ENCODE results near the gene NEK7.
A peak's percentile ranks its signal among the peaks of the same experiment; 100 is the strongest.

The NEK7 gene

DNA sequence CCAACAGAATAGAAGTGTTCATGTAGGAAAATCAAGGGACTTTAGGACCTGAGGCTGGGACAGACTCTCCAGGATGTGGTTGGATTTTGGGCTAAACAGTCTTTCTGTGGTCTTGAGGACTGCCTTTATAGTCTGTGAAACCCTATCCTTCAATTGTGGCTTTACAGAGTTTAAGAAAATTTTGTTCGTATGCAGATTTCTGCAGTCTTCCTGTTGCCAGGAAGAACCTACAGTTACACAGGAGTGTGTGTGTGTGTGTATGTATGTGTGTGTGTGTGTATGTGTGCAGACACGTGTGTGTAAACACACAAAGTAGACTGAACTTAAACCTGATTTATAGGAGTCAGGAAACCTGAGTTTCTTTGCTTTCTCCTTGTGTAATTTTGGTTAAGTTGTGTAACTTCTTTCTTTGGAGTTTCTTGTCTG lies 22.8 kb downstream of the NEK7 start:
- DNase-seq (ENCODE audit: low spot score) = no peak
- TF ChIP-seq, protein P1, sequence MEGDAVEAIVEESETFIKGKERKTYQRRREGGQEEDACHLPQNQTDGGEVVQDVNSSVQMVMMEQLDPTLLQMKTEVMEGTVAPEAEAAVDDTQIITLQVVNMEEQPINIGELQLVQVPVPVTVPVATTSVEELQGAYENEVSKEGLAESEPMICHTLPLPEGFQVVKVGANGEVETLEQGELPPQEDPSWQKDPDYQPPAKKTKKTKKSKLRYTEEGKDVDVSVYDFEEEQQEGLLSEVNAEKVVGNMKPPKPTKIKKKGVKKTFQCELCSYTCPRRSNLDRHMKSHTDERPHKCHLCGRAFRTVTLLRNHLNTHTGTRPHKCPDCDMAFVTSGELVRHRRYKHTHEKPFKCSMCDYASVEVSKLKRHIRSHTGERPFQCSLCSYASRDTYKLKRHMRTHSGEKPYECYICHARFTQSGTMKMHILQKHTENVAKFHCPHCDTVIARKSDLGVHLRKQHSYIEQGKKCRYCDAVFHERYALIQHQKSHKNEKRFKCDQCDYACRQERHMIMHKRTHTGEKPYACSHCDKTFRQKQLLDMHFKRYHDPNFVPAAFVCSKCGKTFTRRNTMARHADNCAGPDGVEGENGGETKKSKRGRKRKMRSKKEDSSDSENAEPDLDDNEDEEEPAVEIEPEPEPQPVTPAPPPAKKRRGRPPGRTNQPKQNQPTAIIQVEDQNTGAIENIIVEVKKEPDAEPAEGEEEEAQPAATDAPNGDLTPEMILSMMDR (IDR thresholded peaks at IDR 0.05; ENCODE audit: extremely low read depth, missing control alignments) = no peak

DNA sequence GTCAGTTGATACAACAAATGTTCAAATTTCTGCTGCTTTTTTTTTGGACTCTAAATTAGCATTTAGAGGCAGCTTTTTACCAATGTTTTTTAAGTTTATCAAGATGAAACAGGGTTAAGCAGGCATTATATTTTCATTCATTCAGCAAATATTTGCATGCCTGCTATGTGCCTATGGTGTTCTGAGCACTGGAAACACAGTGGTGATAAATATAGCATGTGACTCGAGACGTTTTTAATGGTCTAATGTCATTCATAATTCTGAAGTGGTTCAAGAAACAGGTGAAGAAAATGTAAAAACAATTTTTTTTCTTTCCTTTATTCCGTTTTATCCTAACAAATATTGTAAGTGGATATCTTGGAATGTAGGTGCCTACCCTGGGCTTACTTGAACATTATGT lies 26.8 kb downstream of the NEK7 start:
- TF ChIP-seq, protein P1 (IDR thresholded peaks at IDR 0.05; ENCODE audit: extremely low read depth, missing control alignments) = no peak

DNA sequence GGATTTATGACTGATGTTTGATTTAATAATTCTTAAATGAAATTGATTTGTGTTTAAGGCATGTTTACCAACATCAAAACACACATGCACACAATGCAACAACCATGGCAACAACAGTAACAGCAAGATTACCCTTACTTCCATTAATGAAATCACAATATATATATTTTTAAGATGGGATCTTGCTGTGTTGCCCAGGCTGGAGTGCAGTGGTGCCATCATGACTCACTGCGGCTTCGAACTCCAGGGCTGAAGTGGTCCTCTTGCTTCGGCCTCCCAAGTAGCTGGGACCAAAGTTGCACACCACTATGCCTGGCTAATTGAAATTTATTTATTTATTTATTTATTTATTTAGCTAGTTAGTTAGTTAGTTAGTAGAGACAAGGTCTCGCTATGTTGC lies 27.7 kb downstream of the NEK7 start:
- no peak for DNase-seq (ENCODE audit: low spot score)
- TF ChIP-seq, protein P1 (IDR thresholded peaks at IDR 0.05; ENCODE audit: extremely low read depth, missing control alignments) = no peak

More for the DNA sequence above, 26.8 kb downstream of the NEK7 start:
- no peak for DNase-seq (ENCODE audit: low spot score)

DNA sequence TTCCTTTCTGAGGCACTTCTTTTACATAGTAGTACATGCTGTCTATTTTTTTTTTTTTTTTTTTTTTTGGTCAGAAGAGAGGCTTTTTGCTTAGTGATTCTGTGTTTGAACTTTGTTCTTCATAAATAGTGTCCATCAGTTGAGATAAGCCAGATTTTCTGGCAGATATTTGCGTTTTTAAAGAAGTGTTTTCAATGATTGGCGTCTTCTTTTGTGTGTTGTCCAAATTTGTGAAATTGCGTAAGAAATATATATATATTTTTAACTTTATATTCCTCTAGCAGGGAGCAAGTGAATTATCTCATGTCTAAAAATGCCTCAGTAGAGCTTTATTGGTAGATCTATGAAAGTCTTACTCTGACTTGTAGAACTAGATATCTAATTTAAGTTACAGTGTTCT lies 28.3 kb downstream of the NEK7 start:
- TF ChIP-seq, protein P1 (IDR thresholded peaks at IDR 0.05; ENCODE audit: extremely low read depth, missing control alignments) = no peak

DNA sequence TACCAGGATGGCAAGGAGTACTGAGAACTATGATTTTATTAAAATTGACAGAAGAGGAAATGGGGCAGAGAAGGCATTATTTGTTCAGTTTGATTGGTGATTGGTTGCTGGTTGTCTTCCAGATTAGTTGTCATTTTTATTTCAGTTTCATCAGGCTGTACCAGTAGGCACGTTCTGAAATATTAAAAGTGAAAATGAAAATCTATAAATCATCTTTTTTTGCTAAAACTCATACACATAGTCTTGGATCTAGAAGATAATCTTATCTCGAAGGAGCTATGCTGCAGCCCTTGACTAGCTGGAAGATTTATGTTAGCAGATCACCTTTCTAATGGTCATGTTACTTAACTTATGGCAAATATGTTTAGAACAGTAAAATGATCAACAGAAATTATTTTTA lies 29.0 kb downstream of the NEK7 start:
- peak; percentile 15 for DNase-seq (ENCODE audit: low spot score)
- TF ChIP-seq, protein P1 (IDR thresholded peaks at IDR 0.05; ENCODE audit: extremely low read depth, missing control alignments) = no peak

More for the DNA sequence above, 28.3 kb downstream of the NEK7 start:
- DNase-seq (ENCODE audit: low spot score) = no peak

DNA sequence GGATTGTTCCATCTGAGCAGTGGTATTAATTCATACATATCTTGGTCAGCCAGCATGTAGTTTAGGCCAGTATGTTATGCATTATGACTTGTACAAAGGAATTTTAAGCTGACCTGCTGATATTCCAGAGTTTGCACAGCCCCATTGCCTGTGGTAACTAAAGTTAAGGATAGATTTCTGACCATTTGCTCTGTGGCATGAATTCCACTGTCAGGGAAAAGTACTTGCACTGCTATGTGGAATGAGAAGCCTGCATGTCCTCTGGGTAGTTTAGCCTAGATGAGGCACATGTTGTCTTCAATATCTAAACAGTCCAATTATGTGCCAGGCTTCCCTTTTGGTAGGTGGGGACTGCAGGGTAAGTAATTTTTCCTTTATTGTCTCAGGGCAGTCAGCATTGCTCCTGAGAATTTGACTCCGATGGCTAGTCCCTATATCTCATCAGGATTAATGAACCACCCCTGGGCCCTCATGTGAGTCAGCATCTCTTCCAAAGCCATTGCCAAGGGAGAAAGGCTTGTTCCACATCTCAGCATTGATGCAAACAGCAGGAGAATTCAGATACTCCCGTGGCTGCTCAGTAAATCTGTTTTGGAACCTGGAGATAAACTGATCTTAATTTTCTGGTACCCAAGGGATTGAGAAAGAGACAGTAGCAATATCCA lies 30.2 kb downstream of the NEK7 start:
- TF ChIP-seq, protein P1 (IDR thresholded peaks at IDR 0.05; ENCODE audit: extremely low read depth, missing control alignments) = no peak

DNA sequence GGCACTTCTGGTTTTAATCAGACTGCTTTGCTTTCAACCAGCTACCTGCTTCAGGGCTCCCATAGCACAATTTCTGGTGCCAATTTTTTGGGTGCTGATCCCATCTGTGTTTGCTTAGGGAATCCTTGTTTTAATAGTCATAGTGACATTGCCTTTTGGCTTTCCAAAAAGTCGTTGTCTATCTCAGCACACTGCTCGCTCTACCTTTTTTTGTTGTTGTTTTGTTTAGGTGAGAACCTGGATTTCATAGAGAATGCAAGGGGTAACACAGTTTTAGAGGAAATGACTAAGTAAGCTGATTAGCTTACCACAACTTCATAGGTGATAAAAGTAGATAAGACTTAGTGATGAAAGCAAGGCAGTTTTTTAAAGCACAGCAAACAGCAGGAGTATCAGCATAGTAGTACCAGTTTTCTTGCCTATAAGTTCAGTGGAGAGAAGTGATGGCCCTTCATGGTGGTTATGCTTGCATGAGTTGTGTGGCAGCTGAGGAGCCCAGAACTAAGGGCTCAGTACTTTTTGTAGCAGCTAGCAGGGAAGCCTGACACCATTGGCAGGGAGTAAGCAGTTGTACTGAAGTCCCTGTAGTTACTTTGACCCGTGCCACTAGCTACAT lies 31.3 kb downstream of the NEK7 start:
- TF ChIP-seq, protein P1 (IDR thresholded peaks at IDR 0.05; ENCODE audit: extremely low read depth, missing control alignments) = no peak

More for the DNA sequence above, 30.2 kb downstream of the NEK7 start:
- DNase-seq (ENCODE audit: low spot score) = no peak

More for the DNA sequence above, 31.3 kb downstream of the NEK7 start:
- DNase-seq (ENCODE audit: low spot score) = no peak

All from GM20000 (cell line).